MM.1S (cell line): Measurements from ENCODE around the gene CCDC178.

Experiments
- EZH2 ChIP-seq: fragments of 300-600 bp; sonication (generic); optimal IDR thresholded peaks from 2 replicates; pipeline ENCODE3; 2017; ENCODE audit warnings: low read depth, mild to moderate bottlenecking, antibody characterized with exemption, low read length, mixed read lengths
- EZH2phosphoT487 ChIP-seq: fragments of 300-600 bp; sonication (generic); IDR thresholded peaks from 2 replicates; pipeline ENCODE4 v1.6.1; 2018; ENCODE audit warnings: antibody characterized with exemption, low read length
- TF ChIP-seq, protein P1 (sequence below): fragments of 300-600 bp; sonication (generic); IDR thresholded peaks from 2 replicates; pipeline ENCODE4 v1.5.1; 2016; ENCODE audit warnings: antibody characterized with exemption, low read length, mixed read lengths

DNA sequence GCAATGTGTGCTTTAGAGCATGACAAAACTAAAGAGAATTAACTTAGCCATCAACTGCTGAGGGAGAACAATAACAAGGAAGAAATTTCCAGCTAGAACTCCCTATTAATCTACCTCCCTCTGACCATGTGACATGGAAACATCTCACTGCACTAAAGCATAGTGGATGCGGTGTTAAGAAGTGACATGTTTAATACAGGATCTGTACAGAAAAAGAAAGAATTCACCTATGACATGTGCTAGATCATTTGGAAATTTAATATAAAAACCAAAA, 465.4 kb downstream of the CCDC178 start:
- TF ChIP-seq EZH2 = no peak
- TF ChIP-seq, protein P1, sequence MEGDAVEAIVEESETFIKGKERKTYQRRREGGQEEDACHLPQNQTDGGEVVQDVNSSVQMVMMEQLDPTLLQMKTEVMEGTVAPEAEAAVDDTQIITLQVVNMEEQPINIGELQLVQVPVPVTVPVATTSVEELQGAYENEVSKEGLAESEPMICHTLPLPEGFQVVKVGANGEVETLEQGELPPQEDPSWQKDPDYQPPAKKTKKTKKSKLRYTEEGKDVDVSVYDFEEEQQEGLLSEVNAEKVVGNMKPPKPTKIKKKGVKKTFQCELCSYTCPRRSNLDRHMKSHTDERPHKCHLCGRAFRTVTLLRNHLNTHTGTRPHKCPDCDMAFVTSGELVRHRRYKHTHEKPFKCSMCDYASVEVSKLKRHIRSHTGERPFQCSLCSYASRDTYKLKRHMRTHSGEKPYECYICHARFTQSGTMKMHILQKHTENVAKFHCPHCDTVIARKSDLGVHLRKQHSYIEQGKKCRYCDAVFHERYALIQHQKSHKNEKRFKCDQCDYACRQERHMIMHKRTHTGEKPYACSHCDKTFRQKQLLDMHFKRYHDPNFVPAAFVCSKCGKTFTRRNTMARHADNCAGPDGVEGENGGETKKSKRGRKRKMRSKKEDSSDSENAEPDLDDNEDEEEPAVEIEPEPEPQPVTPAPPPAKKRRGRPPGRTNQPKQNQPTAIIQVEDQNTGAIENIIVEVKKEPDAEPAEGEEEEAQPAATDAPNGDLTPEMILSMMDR = no peak
- TF ChIP-seq EZH2phosphoT487 = no peak
